ENCODE data around the gene ATG5.
"Not testable (repeated sequence)": the region's sequence is repeated elsewhere in the genome, so short reads cannot be mapped to it uniquely, and the experiment has no call there.

Gene ATG5

GRCh38 chr6:106160189-106160588 lies 165.4 kb downstream of the ATG5 start:
- no peak for DNase-seq (ENCODE audit: low read depth in 1 of 2, low spot score in 1 of 2)

- DNase-seq (ENCODE audit: low read depth in 1 of 2, low spot score in 1 of 2): no peak
Observed at GRCh38 chr6:106159531-106159940, 166.0 kb downstream of the ATG5 start.

DNA sequence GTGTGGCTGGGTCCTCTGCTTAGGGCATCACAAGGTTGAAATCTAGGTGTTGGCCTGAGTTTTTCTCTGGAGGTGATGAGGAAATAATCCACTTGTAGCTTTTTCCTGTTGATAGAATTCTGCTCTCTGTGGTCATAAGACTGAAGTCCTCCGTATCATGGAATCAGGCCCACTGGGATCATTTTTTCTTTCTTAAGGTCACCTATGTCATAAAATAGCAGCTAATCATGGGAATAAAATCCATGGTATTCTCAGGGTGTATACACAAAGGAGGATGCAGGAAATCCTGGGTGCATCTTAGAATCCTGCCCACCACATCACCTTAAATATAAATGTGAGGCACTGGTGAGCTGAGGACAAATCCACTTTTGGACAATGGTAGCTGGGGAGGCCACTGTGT lies 166.7 kb downstream of the ATG5 start:
- no peak for DNase-seq (ENCODE audit: low read depth in 1 of 2, low spot score in 1 of 2)

GRCh38 chr6:106156863-106157262 lies 168.7 kb downstream of the ATG5 start:
- DNase-seq (ENCODE audit: low read depth in 1 of 2, low spot score in 1 of 2): no peak

DNA sequence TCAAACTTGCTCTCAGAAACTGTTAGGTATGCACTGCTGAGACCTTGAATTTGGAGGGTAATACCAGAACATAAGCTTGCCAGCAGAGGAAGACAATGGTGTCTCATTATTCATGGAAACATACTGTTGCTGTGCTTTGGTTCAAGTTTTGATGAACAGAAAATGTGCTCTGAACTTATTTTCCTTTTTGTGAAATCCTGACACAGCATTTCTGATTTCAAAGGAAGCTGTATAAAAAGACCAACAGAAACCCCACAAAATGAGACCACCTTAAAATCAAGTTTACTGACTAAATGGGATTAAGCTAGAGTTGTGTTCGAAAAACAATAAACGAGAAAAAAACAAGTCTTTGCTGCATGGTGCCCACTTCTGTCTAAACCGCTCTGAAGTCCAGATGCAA lies 169.1 kb downstream of the ATG5 start:
- DNase-seq (ENCODE audit: low read depth in 1 of 2, low spot score in 1 of 2): no peak

DNA sequence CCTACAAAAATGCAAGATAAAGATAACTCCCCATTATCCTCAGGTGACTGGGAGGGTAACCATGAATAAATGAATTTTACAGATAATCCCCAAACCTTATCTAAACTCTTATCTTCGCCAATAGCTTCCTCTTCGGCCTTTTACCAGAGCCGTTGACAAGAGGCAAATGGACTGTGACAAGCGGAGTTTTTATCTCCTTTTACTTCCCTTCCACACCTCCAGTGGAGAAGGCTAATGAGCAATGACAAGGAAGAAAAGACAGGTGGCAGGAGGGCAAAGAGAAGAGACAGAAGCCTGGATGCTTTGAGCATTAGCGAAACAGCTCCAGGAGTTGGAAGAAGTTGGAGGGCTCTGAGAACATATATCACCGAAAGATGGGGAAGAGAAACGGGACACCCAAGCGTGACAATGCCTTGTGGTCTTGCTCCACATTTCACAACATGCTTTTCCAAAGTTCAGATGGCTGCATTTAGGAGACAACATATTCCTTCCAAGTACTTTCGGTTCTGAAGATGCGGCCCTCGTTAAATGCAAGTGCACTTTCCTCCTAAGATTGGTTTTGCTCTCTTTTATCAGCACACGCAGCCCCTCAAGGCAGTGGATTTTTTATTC lies 170.2 kb downstream of the ATG5 start:
- no peak for DNase-seq (ENCODE audit: low read depth in 1 of 2, low spot score in 1 of 2)

DNA sequence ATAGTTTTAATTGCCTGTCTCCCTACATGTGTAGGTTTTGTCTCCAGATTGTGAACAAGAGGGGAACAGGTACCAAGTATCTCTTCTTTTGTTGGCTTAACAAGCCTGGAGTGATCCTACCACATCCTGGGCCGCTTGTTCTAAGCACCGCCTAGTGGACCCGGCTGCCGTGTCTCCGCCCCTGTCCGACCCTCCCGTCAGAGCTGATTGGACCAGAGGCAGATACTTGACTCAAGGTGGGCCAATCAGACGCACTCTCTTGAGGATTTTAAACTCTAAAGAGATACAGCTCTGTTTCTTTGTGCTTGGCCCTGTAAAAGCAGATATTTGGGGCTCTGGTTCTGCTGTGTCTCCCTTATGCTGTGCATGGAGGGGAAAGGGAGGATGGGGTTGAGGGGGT lies 171.2 kb downstream of the ATG5 start:
- DNase-seq (ENCODE audit: low read depth in 1 of 2, low spot score in 1 of 2): no peak

DNA sequence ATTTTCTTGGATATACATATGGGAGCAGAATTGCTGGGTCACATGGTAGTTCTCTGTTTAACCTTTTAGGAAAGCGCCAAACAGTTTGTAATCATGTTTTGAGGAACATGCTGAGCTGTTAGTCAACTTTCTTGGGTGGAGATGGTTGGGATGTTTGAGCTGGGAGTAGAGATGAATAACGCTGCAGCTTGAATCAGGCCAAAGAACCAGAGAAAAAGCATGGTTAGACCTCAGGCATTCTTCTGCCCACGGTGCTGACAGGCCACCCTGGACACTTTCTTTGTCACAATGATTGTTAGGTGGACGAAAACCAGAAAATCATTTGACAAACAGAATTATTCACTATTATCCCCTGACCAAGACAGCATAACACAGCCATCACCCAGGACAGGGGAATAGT lies 172.6 kb downstream of the ATG5 start:
- no peak for DNase-seq (ENCODE audit: low read depth in 1 of 2, low spot score in 1 of 2)

- DNase-seq (ENCODE audit: low read depth in 1 of 2, low spot score in 1 of 2): not testable (repeated sequence)
Observed at GRCh38 chr6:106152476-106152875, 173.1 kb downstream of the ATG5 start.

DNA sequence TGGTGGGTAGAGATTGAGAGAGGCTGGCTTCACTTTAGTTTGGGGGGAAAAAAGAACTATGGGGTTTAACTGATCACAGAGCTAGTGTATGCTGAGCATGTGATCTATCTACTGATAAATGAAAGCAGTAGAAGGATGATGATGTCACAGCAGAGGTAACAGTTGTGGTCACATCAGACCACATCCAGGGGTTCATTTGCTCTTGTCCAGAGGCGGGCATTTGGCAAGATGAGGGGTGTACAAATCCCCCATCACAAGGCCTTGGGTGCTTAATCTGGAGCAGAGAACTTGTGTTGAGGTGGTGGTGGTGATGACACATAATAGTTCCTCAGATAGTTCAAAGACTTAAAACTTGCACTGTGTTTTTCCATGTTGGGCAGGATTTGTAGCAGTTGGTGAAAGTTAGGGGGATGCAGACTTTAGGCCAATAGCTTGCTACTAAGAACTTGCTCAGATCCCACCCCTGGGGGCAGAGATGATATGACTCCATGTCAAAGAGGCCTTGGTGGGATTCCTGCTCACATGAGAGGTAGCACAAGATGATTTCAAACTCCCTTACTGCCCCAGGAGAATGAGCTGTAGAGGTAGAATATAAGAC lies 176.0 kb downstream of the ATG5 start:
- DNase-seq (ENCODE audit: low read depth in 1 of 2, low spot score in 1 of 2): no peak

DNA sequence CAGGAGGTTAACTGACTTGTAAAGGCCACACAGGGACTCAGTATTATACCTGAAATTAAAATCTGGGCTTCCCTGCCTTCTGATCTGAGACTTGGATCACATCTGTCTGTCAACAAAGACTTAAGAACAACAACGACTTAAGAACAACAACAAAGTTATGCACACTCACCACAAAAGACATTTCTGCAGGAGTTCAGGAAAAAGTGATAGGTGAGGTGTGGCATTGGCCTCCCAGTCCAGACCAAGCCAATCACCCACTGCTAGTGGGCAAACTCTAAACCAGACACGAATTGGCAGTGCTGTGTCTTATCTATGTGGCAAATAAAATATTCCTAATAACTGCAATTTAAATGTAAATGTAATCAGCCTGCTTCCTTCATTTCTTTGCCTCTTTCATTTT lies 178.1 kb downstream of the ATG5 start:
- DNase-seq (ENCODE audit: low read depth in 1 of 2, low spot score in 1 of 2): no peak

DNA sequence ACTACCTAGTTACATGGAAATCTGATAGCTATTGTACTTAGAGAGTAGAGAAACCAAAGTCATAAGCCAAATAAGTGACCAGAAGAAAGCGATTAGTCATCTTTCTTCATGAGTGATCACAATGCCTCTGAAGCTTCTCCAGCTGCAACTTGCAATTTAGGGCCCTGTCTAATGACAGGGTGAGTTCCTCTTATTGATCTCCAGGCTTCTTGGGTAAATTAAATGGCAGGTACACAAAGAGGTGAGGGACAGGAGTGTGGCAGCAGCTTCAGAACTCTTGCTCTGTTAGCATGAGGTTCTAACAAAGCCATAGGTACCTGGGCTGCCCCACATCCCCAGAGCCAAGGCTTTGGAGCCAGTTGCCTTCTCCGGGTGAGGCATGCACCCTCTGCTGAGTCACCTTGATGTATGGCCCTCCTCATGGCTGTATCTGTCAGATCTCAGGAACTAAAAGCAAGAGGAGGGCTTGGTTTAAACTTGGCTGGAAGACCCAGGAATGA lies 178.7 kb downstream of the ATG5 start:
- no peak for DNase-seq (ENCODE audit: low read depth in 1 of 2, low spot score in 1 of 2)

GRCh38 chr6:106145741-106146227 lies 179.8 kb downstream of the ATG5 start:
- DNase-seq (ENCODE audit: low read depth in 1 of 2, low spot score in 1 of 2): no peak

DNA sequence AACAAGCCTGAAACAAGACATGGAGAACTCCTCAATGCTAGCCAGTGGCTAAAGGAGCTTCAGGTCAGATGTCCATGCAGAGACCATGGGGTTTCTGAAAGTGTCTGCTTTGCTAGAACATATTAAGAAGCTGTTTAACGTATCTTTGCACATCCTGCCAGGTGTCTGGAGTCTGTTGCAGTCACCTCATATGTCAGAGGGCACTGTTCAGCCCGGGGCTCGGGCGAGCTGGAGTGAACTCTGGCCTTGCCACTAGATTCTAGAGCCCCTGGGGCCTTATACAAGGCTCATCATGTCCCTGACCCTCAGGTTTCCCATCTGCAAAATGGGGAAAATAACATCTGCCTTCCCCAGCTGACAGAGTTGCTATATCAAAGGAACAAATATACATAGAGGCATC lies 180.4 kb downstream of the ATG5 start:
- DNase-seq (ENCODE audit: low read depth in 1 of 2, low spot score in 1 of 2): no peak

- DNase-seq (ENCODE audit: low read depth in 1 of 2, low spot score in 1 of 2): no peak
Observed at GRCh38 chr6:106143665-106144064, 181.9 kb downstream of the ATG5 start.

DNA sequence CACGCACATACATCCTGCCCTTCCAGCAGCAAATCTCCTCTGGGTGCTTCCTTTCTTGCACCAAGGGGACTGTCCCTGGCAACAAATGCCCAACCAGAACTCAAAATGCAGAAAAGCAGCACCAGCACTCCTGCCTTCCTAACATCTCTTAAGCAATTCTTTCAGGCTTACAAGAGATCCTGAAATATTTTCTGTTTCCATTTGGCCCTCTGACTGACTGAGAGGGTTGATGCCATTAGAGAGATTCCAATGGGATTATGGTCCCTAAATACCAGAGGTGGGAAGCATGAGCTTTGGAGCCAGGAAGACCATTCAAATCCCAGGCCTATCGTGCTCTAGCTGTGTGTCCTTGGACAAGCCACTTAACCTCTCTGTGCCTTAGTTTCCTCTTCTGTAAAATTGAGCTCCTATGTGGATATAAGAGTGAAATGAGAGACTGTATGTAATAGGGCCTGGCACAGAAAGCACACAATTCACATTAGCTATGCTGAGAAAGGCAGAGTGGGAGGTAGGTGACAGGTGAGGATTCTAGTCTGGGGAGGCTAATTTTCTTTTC lies 182.6 kb downstream of the ATG5 start:
- DNase-seq (ENCODE audit: low read depth in 1 of 2, low spot score in 1 of 2): no peak

- DNase-seq (ENCODE audit: low read depth in 1 of 2, low spot score in 1 of 2): no peak
Observed at GRCh38 chr6:106141441-106142237, 183.9 kb downstream of the ATG5 start.

GRCh38 chr6:106138151-106138550 lies 187.4 kb downstream of the ATG5 start:
- no peak for DNase-seq (ENCODE audit: low read depth in 1 of 2, low spot score in 1 of 2)

- no peak for DNase-seq (ENCODE audit: low read depth in 1 of 2, low spot score in 1 of 2)
Observed at GRCh38 chr6:106136845-106137244, 188.7 kb downstream of the ATG5 start.

- no peak for DNase-seq (ENCODE audit: low read depth in 1 of 2, low spot score in 1 of 2)
Observed at GRCh38 chr6:106135911-106136571, 189.5 kb downstream of the ATG5 start.

GRCh38 chr6:106134906-106135634 lies 190.5 kb downstream of the ATG5 start:
- DNase-seq (ENCODE audit: low read depth in 1 of 2, low spot score in 1 of 2): no peak
